Activated B cell treated with CpG ODN at 0.5 μM for 24 hours (primary cell): Measurements from ENCODE around the gene EPHB2. TPM values are rescaled to one million over a fixed set of nuclear protein-coding genes. Genes with fewer than 3 reads are reported as not detected.

Source experiments
- ATAC-seq: fragments of 200-7000 bp; cut with Tn5 transposase; one replicate; pipeline ENCODE4 v1.10.0; 2021; ENCODE audit warnings: low read depth, mild to moderate bottlenecking, moderate library complexity
- CTCF ChIA-PET: fragments of 350-600 bp; sonication (Branson Sonifier 250); formaldehyde crosslinking; loops from one replicate; lab custom pipeline; 2021; ENCODE audit warnings: antibody characterized with exemption; lab: Charles Lee
- POLR2A ChIA-PET: fragments of 350-600 bp; sonication (Branson Sonifier 250); formaldehyde crosslinking; loops from one replicate; lab custom pipeline; 2021; ENCODE audit warnings: antibody characterized with exemption; lab: Charles Lee
- DNase-seq: peaks from one replicate; pipeline ENCODE4 v3.0.0; 2022
- H3K27ac Mint-ChIP-seq: one replicate; pipeline ENCODE4 v1.8.0; 2020; ENCODE audit warnings: mixed read lengths
- H3K27me3 Mint-ChIP-seq: one replicate; pipeline ENCODE4 v1.8.0; 2021; ENCODE audit warnings: mixed read lengths
- H3K36me3 Mint-ChIP-seq: one replicate; pipeline ENCODE4 v1.8.0; 2021; ENCODE audit warnings: low read depth, mixed read lengths
- H3K4me1 Mint-ChIP-seq: one replicate; pipeline ENCODE4 v1.8.0; 2021; ENCODE audit warnings: mixed read lengths
- H3K4me3 Mint-ChIP-seq: one replicate; pipeline ENCODE4 v1.8.0; 2020; ENCODE audit warnings: mild to moderate bottlenecking, mixed read lengths
- H3K9me3 Mint-ChIP-seq: one replicate; pipeline ENCODE4 v1.8.0; 2020; ENCODE audit warnings: mixed read lengths
- intact Hi-C: fragments of 100-400 bp; cut with micrococcal nuclease; formaldehyde crosslinking; loops from one replicate; pipeline ENCODE4 v1.15.1; 2024
- total RNA-seq: library from RNA; stranded (reverse); gene quantifications from 2 replicates; pipeline ENCODE4 v1.2.3, GENCODE V29; 2022
- TF ChIP-seq, protein P1 (sequence below): fragments of 200-600 bp; IDR thresholded peaks from one replicate; pipeline ENCODE4 v1.8.0; 2022; ENCODE audit warnings: antibody characterized with exemption, mild to moderate bottlenecking

Gene EPHB2
- total RNA-seq, 1 donor from 2014 or later = 0.13 TPM

- ChIA-PET CTCF (no interaction called here), POLR2A (no interaction called here)
- intact Hi-C loops = no loop called here
- DNase-seq = no peak
- Mint-ChIP-seq H3K36me3 (no peaks in the 10 kb centered on the region), H3K4me3 (no peak overlapping the region), H3K4me1 (no peaks in the 10 kb centered on the region), H3K27me3 (peaks cover 4% of the 10 kb centered on the region), H3K9me3 (no peaks in the 10 kb centered on the region), H3K27ac (no peak overlapping the region)
- TF ChIP-seq, protein P1, sequence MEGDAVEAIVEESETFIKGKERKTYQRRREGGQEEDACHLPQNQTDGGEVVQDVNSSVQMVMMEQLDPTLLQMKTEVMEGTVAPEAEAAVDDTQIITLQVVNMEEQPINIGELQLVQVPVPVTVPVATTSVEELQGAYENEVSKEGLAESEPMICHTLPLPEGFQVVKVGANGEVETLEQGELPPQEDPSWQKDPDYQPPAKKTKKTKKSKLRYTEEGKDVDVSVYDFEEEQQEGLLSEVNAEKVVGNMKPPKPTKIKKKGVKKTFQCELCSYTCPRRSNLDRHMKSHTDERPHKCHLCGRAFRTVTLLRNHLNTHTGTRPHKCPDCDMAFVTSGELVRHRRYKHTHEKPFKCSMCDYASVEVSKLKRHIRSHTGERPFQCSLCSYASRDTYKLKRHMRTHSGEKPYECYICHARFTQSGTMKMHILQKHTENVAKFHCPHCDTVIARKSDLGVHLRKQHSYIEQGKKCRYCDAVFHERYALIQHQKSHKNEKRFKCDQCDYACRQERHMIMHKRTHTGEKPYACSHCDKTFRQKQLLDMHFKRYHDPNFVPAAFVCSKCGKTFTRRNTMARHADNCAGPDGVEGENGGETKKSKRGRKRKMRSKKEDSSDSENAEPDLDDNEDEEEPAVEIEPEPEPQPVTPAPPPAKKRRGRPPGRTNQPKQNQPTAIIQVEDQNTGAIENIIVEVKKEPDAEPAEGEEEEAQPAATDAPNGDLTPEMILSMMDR = no peak
- ATAC-seq = no peak
These were observed 162.5 kb downstream of the EPHB2 start for GRCh38 chr1:22872981-22873664.

GRCh38 chr1:22874785-22875184 is 164.1 kb downstream of the EPHB2 start:
- no peaks in the 10 kb centered on the region for H3K36me3 Mint-ChIP-seq
- H3K9me3 Mint-ChIP-seq = no peaks in the 10 kb centered on the region
- TF ChIP-seq, protein P1 = no peak
- no peak overlapping the region for H3K27ac Mint-ChIP-seq
- H3K4me1 Mint-ChIP-seq = no peaks in the 10 kb centered on the region
- no peak overlapping the region for H3K4me3 Mint-ChIP-seq
- CTCF ChIA-PET = no interaction called here
- H3K27me3 Mint-ChIP-seq = peaks cover 3% of the 10 kb centered on the region
- DNase-seq = no peak
- intact Hi-C loops = no loop called here
- ATAC-seq = no peak
- POLR2A ChIA-PET = no interaction called here

DNA sequence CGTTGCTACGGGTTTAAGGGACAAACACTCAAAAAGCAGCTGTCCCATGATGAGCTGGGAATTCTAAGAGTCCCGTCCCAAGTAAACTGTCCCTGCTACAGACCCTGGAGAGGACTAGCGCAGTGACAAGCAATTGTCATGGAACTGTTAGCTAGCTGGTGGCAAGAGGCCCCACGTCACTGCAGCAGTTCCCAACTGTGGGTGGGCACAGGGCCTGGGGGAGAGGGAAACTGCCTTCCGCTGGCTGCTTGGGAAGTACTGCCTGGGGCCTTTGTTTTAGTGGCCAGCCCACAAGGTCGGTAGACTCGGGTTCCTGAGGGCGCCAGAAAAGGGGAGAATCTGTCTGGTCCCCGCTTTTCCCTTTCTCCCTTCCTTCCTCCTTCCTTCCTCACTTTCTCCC is 164.6 kb downstream of the EPHB2 start:
- intact Hi-C loops = no loop called here
- TF ChIP-seq, protein P1 = no peak
- no peak overlapping the region for H3K27ac Mint-ChIP-seq
- no peaks in the 10 kb centered on the region for H3K9me3 Mint-ChIP-seq
- no peak for DNase-seq
- CTCF ChIA-PET = no interaction called here
- POLR2A ChIA-PET = no interaction called here
- H3K4me3 Mint-ChIP-seq = no peak overlapping the region
- ATAC-seq = no peak
- peaks cover 3% of the 10 kb centered on the region for H3K27me3 Mint-ChIP-seq
- no peaks in the 10 kb centered on the region for H3K4me1 Mint-ChIP-seq
- no peaks in the 10 kb centered on the region for H3K36me3 Mint-ChIP-seq

GRCh38 chr1:22875841-22876240 is 165.2 kb downstream of the EPHB2 start:
- intact Hi-C loops = no loop called here
- Mint-ChIP-seq H3K27ac (no peak overlapping the region), H3K4me3 (no peak overlapping the region), H3K4me1 (no peaks in the 10 kb centered on the region), H3K9me3 (no peaks in the 10 kb centered on the region), H3K27me3 (peaks cover 3% of the 10 kb centered on the region), H3K36me3 (no peaks in the 10 kb centered on the region)
- ATAC-seq = no peak
- POLR2A ChIA-PET = no interaction called here
- TF ChIP-seq, protein P1 = no peak
- CTCF ChIA-PET = no interaction called here
- no peak for DNase-seq

- DNase-seq = no peak
- Mint-ChIP-seq H3K9me3 (no peaks in the 10 kb centered on the region), H3K27ac (no peak overlapping the region), H3K36me3 (no peaks in the 10 kb centered on the region), H3K4me1 (no peaks in the 10 kb centered on the region), H3K27me3 (peaks cover 3% of the 10 kb centered on the region), H3K4me3 (no peak overlapping the region)
- no peak for ATAC-seq
- CTCF ChIA-PET = no interaction called here
- intact Hi-C loops = no loop called here
- POLR2A ChIA-PET = no interaction called here
- TF ChIP-seq, protein P1 = no peak
These were observed 165.9 kb downstream of the EPHB2 start for GRCh38 chr1:22876359-22877111.
